Measurements from ENCODE around the gene TENM3. TPM values are rescaled to one million over a fixed set of nuclear protein-coding genes. Genes with fewer than 3 reads are reported as not detected.

TENM3 gene
- total RNA-seq, 4 donors from 2014 or later = 0.69 to 8.2 (median 2.3) TPM

DNA sequence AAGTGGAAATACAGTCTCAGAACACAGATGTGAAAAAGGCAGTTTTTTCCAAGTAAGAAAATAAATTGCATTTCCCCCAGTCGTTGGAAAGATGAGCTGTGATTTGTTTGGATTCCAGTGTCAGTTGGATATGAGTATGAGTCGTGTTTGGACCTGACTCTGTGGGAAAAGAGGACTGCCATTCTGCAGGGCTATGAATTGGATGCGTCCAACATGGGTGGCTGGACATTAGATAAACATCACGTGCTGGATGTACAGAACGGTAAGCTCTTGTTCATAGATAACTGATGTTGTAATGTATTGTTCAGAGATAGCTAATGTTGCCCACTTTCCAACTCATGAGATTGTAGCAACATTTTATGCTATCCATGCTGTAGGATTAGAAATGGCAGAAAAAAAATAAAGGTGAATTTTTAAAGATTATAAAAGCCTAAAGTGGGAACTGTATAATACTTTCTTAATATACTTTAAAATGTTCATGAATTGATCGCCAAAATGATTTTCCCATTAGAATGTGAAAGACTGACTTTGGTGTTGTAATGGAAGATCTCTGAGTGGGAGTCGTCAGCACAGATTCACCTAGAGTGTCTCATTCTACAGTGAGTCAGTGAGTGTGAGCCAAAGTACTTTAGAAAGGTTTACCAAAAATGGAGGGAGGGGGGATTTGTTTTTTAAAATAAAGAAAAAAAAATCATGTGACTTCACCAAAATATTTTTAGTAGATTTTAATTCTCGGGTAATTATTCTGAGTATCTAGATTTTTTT lies 495.3 kb downstream of the TENM3 start:
- TF ChIP-seq POLR2A (IDR thresholded peaks at IDR 0.05) = no peak
- TF ChIP-seq, protein P1, sequence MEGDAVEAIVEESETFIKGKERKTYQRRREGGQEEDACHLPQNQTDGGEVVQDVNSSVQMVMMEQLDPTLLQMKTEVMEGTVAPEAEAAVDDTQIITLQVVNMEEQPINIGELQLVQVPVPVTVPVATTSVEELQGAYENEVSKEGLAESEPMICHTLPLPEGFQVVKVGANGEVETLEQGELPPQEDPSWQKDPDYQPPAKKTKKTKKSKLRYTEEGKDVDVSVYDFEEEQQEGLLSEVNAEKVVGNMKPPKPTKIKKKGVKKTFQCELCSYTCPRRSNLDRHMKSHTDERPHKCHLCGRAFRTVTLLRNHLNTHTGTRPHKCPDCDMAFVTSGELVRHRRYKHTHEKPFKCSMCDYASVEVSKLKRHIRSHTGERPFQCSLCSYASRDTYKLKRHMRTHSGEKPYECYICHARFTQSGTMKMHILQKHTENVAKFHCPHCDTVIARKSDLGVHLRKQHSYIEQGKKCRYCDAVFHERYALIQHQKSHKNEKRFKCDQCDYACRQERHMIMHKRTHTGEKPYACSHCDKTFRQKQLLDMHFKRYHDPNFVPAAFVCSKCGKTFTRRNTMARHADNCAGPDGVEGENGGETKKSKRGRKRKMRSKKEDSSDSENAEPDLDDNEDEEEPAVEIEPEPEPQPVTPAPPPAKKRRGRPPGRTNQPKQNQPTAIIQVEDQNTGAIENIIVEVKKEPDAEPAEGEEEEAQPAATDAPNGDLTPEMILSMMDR (IDR thresholded peaks at IDR 0.05) = no peak
- 49 to 55% methylated on average over 8 of the region's 8 CpGs for WGBS, 2 donors
- no peak overlapping the region for H3K4me3 ChIP-seq (ENCODE audit: low read depth, poor library complexity, severe bottlenecking)
- DNase-seq (ENCODE audit: low spot score in 2 of 2) = no peak
- intact Hi-C loops (cut with DNase I; ENCODE audit: low total_unique reads) = no loop called here

DNA sequence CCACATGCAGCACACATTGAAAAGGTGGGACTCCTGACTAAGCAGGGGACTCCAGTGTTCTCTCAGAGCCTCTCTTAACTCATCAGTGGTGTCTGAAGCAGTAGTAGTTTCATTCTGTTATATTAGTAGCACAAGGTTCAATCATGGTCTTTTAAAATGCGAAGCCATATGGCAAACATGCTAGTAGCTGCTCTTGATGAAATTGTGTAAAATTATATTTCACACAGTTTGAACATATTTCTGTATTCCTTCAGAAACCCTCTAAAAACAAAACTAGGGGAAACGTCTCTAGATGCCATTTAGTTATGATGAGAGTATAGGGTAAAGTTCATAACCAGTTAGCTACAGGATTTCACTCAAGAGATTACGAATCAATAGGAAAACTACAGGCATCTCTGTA lies 497.1 kb downstream of the TENM3 start:
- H3K4me3 ChIP-seq (ENCODE audit: low read depth, poor library complexity, severe bottlenecking) = no peak overlapping the region
- WGBS, 2 donors = 85 to 93% methylated on average over 3 of the region's 3 CpGs
- intact Hi-C loops (cut with DNase I; ENCODE audit: low total_unique reads) = no loop called here
- no peak for DNase-seq (ENCODE audit: low spot score in 2 of 2)
- TF ChIP-seq, protein P1 (IDR thresholded peaks at IDR 0.05) = no peak
- TF ChIP-seq POLR2A (IDR thresholded peaks at IDR 0.05) = no peak

DNA sequence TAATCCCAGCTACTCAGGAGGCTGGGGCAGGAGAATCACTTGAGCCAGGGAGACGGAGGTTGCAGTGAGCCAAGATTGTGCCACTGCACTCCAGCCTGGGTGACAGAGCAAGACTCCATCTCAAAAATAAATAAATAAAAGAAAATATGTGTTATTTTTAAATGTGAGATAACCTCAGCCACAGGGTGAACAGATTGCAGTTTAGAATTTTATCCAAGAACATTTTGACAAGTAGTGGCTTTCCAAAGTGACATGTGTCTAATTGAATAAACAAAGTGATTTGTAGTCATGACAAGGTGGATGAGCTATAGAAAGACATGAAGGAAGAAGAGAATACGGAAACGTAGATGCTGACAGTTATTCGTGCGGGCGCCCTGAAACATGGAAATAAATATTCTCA lies 497.9 kb downstream of the TENM3 start:
- TF ChIP-seq, protein P1 (IDR thresholded peaks at IDR 0.05) = no peak
- TF ChIP-seq POLR2A (IDR thresholded peaks at IDR 0.05) = no peak
- DNase-seq (ENCODE audit: low spot score in 2 of 2) = no peak
- intact Hi-C loops (cut with DNase I; ENCODE audit: low total_unique reads) = no loop called here
- 95 to 97% methylated on average over 6 of the region's 6 CpGs for WGBS, 2 donors
- H3K4me3 ChIP-seq (ENCODE audit: low read depth, poor library complexity, severe bottlenecking) = no peak overlapping the region

DNA sequence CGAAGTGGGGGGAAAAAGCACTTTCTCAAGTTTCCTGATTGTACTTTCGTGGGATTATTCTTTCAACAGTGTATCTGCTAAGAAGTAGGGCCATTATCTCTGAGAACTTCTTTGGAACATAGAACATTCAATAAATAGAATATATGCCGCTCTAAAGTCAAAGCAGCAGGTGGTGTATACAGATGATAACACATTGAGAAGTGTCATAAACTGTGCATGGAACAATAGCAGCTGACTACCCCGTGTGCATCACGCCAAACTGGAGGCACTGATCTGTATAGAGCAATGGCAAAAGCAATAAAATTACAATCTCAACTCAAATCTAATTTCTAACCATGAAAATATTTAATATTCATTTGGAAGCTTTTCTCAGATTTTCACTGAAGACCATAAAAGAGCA lies 498.7 kb downstream of the TENM3 start:
- TF ChIP-seq, protein P1 (IDR thresholded peaks at IDR 0.05) = no peak
- TF ChIP-seq POLR2A (IDR thresholded peaks at IDR 0.05) = no peak
- no peak overlapping the region for H3K4me3 ChIP-seq (ENCODE audit: low read depth, poor library complexity, severe bottlenecking)
- intact Hi-C loops (cut with DNase I; ENCODE audit: low total_unique reads) = no loop called here
- WGBS, 2 donors = 91 to 93% methylated on average over 5 of the region's 5 CpGs
- no peak for DNase-seq (ENCODE audit: low spot score in 2 of 2)

DNA sequence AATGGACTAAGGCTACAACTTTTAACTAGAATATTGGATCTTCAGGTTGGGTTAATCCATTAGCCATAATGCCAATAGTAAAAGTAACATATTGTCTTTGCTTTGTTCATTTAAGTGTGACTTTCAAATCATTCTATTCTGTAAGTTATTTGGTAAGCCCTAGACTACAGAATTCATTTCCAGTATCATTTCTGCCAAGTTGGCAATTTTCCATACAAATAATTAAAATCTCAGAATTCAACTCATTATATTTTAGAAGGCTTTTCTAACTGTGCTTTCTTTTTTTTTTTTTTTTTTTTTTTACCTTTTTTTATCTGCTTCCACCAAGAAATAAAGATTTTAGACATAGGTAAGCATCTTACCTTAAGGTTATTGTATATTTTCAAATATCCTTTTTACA lies 500.6 kb downstream of the TENM3 start:
- TF ChIP-seq POLR2A (IDR thresholded peaks at IDR 0.05) = no peak
- TF ChIP-seq, protein P1 (IDR thresholded peaks at IDR 0.05) = no peak
- no peak for DNase-seq (ENCODE audit: low spot score in 2 of 2)
- intact Hi-C loops (cut with DNase I; ENCODE audit: low total_unique reads) = no loop called here
- H3K4me3 ChIP-seq (ENCODE audit: low read depth, poor library complexity, severe bottlenecking) = no peak overlapping the region

DNA sequence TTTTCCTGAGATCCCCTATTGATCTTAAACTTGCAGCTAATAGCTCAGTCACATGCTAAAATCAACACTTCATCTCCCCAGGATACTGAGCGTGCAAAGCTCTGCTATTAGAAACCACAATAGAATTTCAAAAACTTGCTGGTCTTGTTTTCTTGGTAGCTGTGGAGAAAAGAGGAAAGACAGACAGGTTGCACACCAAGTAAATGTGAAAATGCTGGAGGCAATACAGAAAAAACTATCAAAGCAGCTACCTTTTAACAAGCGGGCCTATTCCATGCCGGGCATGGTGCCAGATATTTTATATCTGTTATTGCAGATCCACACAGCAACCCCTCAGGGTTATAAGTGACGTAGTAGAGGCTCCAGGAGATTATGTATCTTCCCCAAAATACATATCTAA lies 502.0 kb downstream of the TENM3 start:
- 25 to 30% methylated on average over 4 of the region's 4 CpGs for WGBS, 2 donors
- TF ChIP-seq, protein P1 (IDR thresholded peaks at IDR 0.05) = no peak
- TF ChIP-seq POLR2A (IDR thresholded peaks at IDR 0.05) = no peak
- intact Hi-C loops (cut with DNase I; ENCODE audit: low total_unique reads) = no loop called here

More for the DNA sequence above, 502.0 kb downstream of the TENM3 start:
- H3K4me3 ChIP-seq (ENCODE audit: low read depth, poor library complexity, severe bottlenecking) = no peak overlapping the region
- no peak for DNase-seq (ENCODE audit: low spot score in 2 of 2)

All from lower leg skin (tissue), 4 donors.